Fibroblast of skin of back (primary cell): ENCODE measurements around the gene SAMD3.
"Not testable (repeated sequence)": the region's sequence is repeated elsewhere in the genome, so short reads cannot be mapped to it uniquely, and the experiment has no call there.

Experiments used
- DNase-seq: peaks from one replicate; pipeline ENCODE4 v3.0.0-alpha.2; 2013

The SAMD3 gene

DNA sequence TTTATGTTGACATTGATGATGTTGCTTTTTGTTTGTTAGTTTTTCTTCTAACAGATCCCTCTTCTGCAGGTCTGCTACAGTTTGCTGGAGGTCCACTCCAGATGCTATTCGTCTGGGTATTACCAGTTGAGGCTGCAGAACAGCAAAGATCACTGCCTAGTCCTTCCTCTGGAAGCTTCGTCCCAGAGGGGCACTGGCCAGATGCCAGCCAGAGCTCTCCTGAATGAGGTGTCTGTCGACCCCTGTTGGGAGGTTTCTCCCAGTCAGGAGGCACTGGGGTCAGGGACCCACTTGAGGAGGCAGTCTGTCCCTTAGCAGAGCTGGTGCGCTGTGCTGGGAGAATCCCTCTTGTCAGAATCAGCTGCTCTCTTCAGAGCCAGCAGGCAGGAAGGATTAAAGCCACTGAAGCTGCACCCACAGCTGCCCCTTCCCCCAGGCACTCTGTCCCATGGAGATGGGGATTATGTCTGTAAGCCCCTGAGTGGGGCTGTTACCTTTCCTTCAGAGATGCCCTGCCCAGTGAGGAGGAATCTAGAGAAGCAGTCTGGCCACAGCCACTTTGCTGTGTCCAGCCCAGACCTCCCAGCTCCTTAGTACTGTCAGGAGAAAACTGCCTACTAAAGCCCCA is 49.3 kb downstream of the SAMD3 start:
- DNase-seq = not testable (repeated sequence)

DNA sequence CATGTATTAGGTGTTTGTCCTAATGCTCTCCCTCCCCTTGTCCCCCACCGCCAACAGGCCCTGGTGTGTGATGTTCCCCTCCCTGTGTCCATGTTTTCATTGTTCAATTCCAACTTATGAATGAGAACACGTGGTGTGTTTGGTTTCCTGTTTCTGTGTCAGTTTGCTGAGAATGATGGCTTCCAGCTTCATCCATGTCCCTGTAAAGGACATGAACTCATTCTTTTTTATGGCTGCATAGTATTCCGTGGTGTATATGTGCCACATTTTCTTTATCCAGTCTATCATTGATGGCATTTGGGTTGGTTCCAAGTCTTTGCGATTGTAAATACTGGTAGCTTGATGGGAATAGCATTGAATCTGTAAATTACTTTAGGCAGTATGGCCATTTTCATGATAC is 52.6 kb downstream of the SAMD3 start:
- DNase-seq = not testable (repeated sequence)

DNA sequence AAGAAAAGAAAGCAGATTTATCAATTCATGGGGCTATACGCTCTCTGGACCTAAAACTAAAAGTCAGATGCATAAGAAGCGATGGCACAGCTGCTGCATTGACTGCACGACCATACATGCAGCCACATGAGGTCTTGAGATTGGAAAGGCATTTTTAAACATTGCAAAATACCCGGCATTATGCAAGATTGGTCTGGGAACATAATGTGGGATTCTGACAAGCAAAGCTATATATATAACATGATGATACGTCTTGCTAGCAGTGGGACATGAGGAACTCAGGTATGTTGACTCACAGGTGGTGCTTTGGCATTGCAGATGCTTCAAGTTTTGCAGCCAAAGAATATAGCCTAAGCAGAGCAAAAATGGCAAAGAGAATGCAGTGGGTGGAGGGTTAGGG is 55.1 kb downstream of the SAMD3 start:
- DNase-seq = no peak

DNA sequence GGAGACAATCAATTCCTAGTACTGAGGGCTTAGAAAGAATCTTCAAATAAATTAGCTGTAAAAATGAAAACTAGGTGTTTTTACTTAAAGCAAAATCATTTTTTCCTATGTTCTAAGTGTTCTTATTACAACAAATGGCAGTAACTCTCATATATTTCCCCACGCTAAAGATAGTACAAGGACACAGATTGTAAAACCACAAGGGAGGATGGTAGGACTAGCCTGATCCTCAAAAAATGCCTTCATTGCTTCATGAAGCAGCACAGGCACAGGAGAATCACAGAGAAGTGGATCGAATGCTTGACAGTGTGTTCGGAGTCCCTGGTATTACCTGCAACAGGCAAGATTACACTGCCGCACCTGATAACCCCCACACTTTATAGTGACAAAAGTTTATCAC is 58.5 kb downstream of the SAMD3 start:
- DNase-seq = no peak

DNA sequence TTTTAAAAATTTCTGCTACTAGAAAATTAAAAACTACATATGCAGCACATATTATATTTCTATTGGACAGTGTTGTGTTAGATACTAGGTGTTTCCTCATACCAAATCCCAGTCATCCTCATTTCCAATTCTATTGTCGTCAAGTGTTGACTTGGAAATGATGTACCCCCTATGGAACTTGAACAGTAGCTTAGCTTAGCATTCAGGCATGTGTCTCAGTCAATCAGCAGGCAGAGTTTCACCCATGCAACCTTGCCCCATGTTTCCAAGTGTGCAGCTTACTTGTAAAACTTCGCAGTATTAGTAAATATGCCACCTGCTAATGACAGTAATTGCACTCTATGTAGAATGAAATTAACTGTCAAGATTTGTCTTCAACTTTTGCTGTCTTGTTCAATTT is 59.5 kb downstream of the SAMD3 start:
- no peak for DNase-seq

DNA sequence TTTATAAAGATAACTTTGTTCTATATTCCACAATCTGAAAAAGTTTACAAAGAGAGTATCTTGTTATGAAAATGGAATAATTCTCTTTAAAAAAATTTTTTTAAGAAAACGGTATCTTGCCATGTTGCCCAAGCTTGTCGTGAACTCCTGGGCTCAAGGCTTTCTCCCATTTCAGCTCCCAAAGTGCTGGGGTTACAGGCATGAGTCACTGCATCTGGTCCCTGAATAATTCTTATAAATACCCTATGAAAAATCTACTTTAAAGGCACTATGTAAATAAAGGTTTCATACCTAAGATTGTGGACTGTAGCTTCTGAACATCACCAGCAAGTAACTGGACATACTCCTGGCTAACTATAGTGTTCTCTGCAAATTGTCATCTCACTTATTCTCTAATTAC is 60.3 kb downstream of the SAMD3 start:
- DNase-seq = no peak

DNA sequence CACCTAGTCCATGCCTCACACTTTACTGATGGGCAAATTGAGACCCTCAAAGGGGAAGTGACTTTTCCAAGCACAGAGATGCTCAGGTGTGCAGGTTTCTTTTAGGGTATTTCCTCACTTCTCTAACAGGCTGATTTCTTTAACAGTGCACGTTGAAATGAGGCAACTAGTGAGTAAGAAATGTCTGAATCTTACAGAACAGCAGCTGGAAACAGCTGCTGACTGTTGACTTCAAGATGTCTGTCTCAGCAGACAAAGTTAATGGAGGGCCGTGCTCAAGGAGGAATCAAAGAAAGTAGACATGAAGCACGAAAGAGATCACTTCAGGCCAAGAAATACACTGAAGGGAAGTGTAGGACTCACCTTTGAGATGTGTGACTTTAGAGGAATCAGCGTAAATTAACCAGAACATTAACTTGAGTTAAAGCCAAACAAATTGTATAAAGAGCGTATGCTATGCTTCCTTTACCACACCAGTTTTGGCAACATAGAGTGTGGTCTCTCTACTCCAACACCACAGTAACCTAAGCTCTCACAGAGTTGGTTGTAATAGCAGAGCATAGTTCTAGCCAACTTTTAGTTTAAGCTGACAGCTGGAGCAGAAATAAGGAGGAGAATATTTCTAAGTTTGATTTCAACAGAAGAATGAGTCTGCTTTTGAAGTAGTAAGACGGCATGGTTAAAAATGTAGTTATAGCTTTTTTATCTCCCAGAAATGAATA is 60.9 kb downstream of the SAMD3 start:
- no peak for DNase-seq

DNA sequence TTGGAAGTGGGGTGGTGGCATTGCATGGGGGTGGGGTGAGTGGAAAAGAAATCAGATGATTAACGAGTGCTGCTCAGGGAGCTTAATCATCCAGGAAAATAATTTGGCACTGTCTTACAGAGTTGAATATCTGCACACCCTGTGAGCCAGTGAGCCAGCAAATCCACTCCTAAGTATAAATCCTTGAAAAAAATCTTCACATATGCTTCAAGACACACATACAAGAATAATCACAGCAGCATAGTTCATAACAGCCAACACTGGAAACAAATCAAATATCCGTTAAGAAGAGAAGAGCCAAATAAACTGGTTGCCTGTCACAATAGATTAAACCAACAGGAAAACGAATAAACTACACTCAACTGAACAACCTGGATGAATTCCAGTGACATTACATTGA is 62.8 kb downstream of the SAMD3 start:
- no peak for DNase-seq

DNA sequence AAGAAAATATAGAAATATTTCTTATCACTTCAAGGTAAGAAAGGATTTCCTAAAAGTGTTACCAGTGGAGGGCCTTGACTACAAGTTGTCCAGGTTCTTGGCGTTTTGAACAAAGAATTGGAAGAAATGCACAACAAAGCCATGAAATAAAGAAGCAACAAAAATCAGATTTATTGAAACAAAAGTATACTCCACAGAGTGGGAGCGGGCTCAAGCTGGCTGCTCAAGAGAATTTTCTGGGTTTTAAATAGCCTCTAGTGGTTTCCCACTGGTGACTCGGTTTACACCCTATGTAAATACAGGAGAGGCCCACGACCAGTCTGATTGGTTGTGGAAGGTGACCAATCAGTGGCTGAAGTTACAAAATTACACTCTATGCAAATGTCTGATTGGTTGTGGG is 64.2 kb downstream of the SAMD3 start:
- no peak for DNase-seq

DNA sequence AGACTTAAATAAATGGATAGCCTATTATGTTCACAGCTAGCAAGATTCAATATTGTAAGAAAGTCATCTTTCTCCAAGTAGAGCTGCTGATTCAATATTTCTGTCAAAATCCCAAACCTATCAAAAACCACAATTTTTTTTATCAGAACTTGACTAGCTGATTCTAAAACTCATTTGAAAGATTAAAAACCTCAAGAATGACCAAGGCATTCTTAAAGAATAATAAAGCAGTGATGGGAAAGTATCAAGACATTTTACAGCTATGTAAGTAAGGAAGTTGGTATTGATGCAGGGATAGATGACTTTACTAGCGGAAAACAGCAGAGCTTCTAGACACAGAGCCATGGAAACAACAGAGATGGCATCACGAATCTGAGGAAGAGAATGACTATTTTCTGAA is 64.7 kb downstream of the SAMD3 start:
- peak; percentile 20 for DNase-seq

DNA sequence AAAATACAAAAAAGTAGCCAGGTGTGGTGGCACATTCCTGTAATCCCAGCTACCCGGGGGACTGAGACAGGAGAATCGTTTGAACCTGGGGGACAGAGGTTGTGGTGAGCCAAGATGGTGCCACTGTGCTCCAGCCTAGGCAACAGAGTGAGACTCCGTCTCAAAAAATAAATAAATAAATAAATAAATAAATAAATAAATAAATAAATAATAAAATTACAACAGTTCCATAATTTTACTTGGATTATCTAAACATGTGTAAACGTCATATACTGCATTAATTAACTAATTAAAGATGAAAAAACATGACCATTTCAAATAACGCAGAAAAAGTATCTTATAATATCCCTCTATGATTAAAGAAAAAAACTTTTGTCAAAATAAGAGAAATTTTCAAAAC is 65.8 kb downstream of the SAMD3 start:
- DNase-seq = no peak

DNA sequence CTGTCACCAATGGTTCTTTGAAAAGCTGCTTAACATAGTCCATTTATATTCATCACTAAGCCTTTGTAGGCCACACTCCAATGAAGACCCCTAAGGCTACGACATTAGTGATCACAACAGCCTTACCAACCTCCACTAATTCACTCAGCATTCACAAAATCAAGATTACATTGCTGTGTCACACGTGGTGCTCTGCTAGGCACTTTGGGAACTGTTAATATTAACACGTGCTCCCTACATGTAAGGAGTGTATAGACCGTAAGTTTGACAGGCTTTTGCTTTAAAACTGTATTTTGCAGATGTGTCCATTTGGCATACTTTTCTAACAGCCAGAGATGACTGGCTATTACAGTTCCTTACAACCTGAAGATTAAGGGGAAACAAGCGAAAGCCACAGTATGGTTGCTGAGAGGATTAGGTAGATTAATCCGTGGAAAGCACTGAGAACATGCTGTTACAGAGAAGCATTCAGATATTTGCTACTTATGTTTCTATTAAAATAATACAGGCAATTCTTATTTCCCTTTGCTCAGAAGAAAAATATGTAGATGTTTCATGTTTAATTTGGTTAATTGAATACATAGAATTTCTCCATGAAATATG is 69.7 kb downstream of the SAMD3 start:
- no peak for DNase-seq

DNA sequence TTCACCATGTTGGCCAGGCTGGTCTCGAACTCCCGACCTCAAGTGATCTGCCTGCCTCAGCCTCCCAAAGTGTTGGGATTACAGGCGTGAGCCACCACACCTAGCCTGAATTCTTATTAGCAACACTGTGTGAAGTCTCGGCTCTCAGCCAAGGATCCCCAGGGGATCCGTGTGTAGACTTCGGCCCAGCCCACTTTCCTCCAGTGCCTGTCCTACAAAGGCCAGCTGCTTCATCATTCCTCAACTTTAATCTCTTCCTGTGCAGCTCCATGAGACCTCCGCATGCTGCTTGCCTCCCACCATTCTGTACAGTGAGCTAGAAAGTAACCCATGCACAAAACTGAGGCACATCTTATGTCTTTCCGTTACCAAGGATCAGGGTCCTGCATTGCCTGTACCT is 71.8 kb downstream of the SAMD3 start:
- DNase-seq = no peak

DNA sequence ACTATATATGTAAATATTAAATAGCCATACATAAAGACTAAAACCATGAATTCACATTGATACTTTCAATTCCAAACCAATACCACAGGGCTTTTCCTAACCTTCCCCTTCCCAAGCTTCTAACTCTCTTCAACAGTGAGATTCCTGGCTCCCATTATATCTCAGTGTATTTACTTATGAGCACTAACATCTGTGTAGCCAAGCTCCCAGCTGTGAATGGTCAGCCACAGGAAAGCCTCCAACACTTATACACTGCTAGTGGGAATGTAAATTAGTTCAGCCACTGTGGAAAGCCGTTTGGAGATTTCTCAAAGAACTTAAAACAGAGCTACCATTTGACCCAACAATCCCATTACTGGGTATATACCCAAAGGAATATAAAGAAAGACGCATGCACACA is 73.7 kb downstream of the SAMD3 start:
- DNase-seq = not testable (repeated sequence)

DNA sequence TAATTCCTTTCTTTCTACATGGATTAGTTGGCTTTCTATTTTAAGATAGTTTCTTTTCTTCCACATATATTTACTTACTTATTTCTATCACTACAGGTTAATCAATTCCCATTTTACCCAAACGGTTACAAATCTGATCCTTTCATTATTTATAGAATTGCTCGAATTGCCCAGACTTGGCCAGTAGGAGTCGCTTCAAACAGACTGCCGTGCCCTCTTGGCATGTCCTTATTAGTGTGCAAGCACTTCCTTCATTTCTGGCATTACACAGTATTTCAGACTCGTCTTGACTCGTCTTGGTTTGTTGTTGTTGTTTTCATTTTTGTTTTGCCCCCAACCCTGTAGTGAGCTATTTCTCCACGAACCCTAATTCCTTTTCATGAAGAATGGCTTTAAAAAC is 74.6 kb downstream of the SAMD3 start:
- no peak for DNase-seq

DNA sequence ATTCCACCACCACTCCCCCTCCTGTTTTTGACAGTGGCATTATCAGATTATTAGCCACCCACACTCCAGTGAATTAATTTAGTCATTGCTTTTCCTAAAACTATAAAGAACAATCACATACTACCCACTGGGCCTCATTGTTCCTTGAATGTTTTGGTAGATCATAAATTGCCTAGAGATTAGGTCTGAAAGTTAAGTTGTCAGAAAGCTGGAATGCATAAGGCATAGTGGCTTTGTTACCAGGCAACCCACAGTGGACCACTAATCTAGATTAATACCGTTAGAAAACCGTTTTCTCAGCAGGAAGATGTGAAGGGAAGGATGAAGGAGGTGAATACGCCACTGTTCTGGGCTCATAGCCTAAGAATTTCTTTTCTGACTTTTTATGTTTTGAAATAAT is 75.6 kb downstream of the SAMD3 start:
- DNase-seq = no peak

DNA sequence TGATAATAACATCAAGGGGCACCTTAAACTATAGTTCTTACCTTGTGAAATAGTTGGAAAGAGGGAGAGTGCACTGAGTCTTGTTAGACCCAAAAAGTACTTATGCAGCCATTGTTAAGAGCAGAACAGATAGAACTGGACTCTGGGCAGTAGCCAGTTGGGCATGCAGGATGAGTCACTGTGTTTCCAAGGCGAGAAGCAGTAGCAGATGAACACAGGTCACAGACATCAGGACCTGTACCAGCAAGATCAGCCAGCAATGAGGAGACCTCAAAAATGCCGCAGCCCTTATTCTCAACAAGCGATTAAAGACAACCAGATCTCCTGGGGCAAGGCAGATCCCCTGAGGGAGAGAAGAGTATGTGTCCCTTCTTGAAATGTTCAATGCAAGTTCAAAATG is 79.0 kb downstream of the SAMD3 start:
- DNase-seq = no peak

DNA sequence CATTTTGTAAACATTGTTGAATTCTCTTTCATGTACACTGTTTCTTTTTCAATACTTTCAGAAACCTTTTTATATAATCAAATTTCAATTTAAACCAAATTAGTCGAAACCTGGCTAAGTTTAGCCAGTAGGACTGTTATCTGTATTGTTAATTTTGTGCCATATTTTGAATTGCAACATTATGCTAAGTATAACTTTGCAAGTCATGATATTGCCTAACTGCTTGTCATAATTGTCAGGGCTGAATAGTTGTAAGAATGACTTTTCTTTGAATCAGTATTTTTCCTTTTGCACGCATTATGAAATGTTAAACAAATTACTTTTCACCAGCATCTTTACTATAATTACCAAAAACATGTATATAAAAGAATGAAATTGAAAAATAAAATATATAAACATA is 82.7 kb downstream of the SAMD3 start:
- no peak for DNase-seq

DNA sequence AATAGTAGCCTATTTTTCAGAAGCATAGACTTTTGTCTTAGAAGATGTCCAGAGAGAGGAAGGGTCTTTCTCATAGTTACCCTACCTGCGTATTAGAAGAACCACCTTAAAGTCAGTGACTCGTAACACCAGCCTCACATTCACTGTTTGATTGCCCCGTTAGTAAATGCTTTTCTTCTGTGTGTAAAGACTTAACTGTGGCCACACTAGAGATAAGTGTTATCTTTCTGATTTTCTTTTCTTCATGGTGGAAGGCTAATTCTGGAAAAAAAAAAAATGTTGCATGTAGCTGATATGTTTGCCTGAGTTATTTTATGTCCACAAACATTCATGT is 83.9 kb downstream of the SAMD3 start:
- no peak for DNase-seq

DNA sequence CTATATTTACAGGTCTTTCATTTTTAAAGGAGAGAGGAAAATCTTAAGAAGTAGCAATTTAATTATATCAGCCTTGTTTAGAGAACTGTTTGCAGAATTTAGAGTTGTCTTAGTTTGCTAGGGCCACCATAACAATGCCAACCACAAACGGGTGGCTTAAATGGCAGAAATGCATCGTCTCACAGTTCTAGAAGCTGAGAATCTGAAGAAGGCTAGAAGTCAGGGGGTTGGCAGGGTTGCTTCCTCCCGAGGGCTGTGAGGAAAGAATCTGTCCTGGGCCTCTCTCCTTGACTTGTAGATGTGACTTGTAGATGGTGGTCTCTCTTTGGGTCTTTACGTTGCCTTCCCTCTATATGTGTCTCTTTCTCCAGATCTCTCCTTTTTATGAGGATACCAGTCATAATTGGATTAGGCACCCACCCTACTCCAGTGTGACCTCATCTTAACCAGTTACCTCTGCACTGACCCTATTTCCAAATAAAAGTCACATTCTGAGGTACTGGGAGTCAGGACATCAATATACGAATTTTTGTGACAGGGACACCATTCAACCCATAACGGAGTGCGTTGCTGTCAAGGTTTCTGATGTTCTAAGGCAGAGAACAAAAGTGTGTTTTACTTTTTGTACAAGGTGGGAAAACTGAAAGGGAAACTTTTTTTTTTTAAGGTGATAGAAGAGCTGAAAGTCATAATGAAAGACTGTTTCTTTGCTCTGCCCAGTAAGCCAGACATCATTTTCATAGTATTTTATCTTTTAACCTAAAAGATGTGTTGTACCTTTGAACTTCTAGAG is 84.4 kb downstream of the SAMD3 start:
- no peak for DNase-seq

DNA sequence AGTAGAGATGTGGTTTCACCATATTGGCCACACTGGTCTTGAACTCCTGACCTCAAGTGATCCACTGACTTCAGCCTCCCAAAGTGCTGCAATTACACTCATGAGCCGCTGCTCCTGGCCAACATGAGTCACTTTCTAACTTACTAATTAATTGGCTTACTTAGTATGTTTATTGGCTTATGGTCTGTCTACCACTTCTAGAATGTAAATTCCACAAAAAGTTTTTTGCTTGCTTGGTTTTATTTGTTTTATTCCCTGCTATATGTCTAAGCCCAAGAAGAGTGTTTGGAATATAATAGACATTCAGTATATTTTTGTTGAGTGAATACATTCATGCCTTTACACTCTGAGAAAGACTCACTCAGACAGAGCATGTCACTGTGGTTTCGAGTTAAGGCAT is 86.0 kb downstream of the SAMD3 start:
- no peak for DNase-seq

DNA sequence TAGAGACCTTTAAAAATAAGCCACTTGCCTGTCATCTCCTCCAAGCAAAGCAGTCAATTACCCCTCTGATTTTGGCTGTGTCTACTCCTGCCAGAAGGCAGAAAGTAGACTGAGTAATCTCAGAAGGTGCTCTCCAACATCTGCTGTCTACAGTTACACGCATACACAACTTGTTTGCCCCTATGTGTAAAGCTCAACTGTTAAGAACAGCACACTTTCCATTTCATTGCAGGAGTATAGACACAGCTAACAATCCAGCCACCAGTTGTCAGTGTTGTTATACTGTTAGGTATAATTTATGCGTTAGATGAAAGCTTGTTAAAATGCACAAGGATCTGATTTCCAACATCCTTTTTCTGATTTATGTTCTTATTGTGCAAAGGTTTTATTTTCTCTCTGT is 88.2 kb downstream of the SAMD3 start:
- DNase-seq = no peak

DNA sequence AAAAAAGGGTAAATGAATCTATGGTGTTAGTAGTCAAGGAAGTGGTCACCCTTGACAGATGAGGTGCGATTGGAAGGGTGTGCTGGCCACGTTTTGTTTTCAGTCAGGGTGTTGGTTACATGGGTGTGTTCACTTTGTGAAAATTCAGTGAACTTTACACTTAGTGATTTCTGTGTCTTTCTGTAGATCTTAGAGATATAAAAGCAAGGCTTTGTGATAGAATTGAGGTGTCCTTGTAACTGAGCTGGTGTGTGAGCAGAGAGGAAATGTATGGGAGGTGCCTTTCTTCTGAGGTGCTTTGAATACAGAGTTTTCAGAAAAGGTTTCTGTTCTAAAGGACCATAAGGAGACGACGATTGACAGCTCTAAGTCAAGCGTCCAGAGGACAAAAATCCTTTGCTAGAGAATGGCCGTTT is 90.5 kb downstream of the SAMD3 start:
- DNase-seq = no peak
